ENCODE data around the gene DLGAP4.
A peak's percentile ranks its signal among the peaks of the same experiment; 100 is the strongest.

The DLGAP4 gene

DNA sequence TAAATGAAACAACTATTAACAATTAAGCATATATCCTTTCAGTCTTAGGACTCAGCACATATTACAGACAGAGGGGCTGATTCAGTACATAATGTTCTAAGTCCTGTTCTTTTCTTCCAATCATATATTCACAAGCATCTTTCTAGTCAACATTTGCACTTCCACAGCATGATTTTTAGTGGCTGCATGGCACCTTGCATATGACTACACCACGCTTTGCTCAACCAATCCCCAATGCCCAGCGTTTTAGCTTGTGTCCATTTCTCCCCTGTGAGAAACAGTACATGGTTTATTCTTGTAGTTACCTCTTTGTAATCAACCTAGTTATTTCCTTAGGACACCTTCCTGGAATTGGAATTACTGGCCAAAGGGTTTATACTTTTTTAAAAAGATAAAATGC lies 36.6 kb upstream of the DLGAP4 start:
- no peaks in the 10 kb centered on the region for H3K9me3 ChIP-seq (ENCODE audit: control insufficient read depth, insufficient read depth, low read depth, low read length)
- H3K4me1 ChIP-seq (ENCODE audit: control insufficient read depth, insufficient read depth, low read length) = peaks cover 10% of the 10 kb centered on the region; the same call in 1 of the 2 replicates
- no peak overlapping the region for H3K27ac ChIP-seq (ENCODE audit: low read depth, low read length)
- no peak overlapping the region for H3K9ac ChIP-seq (ENCODE audit: low read length)
- no peaks in the 10 kb centered on the region for H3K36me3 ChIP-seq (ENCODE audit: control insufficient read depth, insufficient read depth, low read length)
- H3K4me3 ChIP-seq (ENCODE audit: low read depth, low read length) = no peak overlapping the region
- H3K27me3 ChIP-seq (ENCODE audit: control insufficient read depth, insufficient read depth, low read length) = no peaks in the 10 kb centered on the region

DNA sequence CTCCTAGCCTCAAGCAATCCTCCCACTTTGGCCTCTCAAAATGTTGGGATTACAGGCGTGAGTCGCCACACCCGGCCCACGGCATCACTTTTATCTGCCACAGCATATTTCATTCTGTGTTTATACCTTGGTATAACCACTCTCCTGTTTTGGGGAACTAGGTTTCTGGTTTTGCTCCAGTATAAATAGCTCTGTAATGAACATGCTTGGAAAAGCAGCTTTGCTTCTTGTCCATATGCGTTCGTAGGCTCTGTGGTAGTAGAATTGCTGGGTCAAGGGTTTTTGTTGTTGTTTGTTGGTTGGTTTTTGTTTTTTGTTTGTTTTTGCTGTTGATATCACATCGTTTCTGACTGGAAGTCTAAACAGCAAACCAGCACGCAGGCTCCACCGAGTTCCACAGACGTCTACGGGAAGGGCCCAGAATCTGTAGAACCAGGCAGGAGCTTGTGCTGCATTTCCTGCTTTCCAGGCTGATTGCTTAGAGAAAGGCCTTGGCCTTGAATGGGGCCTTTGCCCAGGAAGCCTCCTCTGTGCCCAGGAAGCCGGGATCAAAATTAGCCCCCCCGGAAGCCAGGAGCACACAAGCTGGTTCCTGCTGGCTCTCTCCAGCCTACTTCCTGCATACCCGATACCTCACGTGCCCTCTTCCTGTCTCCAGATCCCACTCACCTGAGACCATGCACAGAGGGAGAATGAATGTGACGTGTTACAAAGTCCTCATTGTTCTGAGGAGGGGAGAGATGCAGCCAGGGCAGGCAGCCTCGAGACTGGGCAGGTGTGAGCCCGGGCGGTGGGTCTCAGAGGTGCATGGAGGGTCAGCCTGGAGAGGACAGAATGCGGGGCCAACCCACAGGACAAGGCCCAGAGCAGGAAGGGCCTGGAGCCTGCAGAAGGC lies 35.1 kb upstream of the DLGAP4 start:
- no peaks in the 10 kb centered on the region for H3K9me3 ChIP-seq (ENCODE audit: control insufficient read depth, insufficient read depth, low read depth, low read length)
- H3K4me1 ChIP-seq (ENCODE audit: control insufficient read depth, insufficient read depth, low read length) = peaks cover 10% of the 10 kb centered on the region; the same call in 1 of the 2 replicates
- H3K4me3 ChIP-seq (ENCODE audit: low read depth, low read length) = no peak overlapping the region
- no peaks in the 10 kb centered on the region for H3K27me3 ChIP-seq (ENCODE audit: control insufficient read depth, insufficient read depth, low read length)
- no peaks in the 10 kb centered on the region for H3K36me3 ChIP-seq (ENCODE audit: control insufficient read depth, insufficient read depth, low read length)
- H3K9ac ChIP-seq (ENCODE audit: low read length) = peak overlapping the region; percentile 26
- H3K27ac ChIP-seq (ENCODE audit: low read depth, low read length) = no peak overlapping the region

DNA sequence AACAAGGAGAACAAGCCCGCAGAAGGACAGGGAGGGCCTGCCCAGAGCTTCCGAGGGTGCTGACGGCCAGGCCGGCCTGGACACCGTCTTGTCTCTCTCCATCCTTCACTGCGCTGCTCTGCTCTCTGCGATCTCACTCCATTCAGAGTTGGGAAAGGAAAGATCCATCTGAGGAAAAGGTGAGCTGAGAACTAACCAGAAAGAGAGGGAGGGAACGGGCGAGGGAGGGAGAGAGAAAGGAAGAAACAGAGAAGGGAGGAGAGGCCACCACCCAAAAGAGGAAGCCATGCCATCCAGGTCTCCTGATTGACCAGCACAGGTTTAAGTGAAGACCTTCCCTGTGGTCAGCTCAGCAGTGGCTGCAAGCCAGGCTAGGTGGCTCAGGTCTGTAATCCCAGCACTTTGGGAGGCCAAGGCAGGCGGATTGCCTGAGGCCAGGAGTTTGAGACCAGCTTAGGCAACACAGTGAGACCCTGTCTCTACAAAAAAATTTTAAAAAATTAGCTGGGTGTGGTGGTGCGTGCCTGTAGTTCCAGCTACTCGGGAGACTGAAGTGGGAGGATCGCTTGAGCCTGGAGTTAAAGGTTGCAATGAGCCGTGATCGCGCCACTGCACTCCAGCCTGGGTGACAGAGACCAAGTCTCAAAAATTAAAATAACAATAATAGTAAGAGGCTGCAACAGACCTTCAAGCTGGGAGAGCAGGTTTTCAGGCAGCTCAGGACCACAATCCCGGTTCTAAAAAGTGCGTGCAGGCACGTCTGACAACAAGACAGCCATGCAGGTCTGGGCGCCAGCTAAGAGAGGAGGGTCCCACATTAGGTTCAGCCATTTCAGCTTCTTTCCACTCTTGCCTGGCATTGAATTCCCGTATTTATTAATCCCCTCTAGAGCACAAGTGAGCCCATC lies 34.2 kb upstream of the DLGAP4 start:
- Histone ChIP-seq H3K4me3 (ENCODE audit: low read depth, low read length) (no peak overlapping the region), H3K4me1 (ENCODE audit: control insufficient read depth, insufficient read depth, low read length) (peaks cover 10% of the 10 kb centered on the region; the same call in 1 of the 2 replicates), H3K9ac (ENCODE audit: low read length) (peak overlapping the region; percentile 26), H3K36me3 (ENCODE audit: control insufficient read depth, insufficient read depth, low read length) (no peaks in the 10 kb centered on the region), H3K27me3 (ENCODE audit: control insufficient read depth, insufficient read depth, low read length) (no peaks in the 10 kb centered on the region), H3K9me3 (ENCODE audit: control insufficient read depth, insufficient read depth, low read depth, low read length) (no peaks in the 10 kb centered on the region), H3K27ac (ENCODE audit: low read depth, low read length) (no peak overlapping the region)

- Histone ChIP-seq H3K9me3 (ENCODE audit: control insufficient read depth, insufficient read depth, low read depth, low read length) (no peaks in the 10 kb centered on the region), H3K27me3 (ENCODE audit: control insufficient read depth, insufficient read depth, low read length) (no peaks in the 10 kb centered on the region)
Observed at GRCh38 chr20:36272547-36273220, 33.5 kb upstream of the DLGAP4 start.

DNA sequence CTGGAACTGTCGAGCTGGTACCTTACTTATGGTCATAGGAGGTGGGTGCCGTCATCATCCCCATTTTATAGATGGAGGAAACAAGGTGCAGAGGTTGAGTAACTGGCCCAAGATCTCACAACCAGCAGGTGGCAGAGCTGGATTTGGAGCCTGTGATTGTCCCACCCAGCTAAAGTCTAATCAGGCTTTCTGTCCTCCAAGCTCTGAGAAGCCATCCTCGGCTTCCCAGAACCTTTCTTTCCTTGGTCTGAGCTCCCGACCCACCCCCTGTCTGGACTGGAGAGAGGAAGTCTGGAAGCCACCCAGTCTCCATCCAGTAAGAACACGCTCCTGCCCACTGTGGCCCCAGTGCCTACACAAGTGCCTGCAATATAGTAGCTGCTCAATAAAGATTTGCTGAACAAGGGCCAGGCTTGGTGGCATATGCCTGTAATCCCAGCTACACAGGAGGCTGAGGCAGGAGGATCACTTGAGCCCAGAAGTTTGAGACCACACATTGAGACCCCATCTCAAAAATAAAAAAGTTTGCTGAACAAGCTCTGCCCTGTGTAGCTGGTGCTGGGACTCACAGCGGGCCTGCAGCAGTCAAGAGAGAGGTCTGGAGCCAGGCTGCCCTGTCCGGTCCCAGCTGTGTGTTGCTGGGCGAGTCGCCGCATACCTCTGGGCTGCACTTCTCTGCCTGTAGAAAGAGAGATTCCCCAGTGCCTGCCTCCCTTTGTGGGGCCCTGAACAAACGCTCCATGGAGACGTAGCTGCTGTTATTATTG lies 32.5 kb upstream of the DLGAP4 start:
- H3K4me3 ChIP-seq (ENCODE audit: low read depth, low read length) = no peak overlapping the region
- no peaks in the 10 kb centered on the region for H3K9me3 ChIP-seq (ENCODE audit: control insufficient read depth, insufficient read depth, low read depth, low read length)
- peaks cover 8% of the 10 kb centered on the region; the same call in 1 of the 2 replicates for H3K4me1 ChIP-seq (ENCODE audit: control insufficient read depth, insufficient read depth, low read length)
- no peak overlapping the region for H3K9ac ChIP-seq (ENCODE audit: low read length)
- no peaks in the 10 kb centered on the region for H3K27me3 ChIP-seq (ENCODE audit: control insufficient read depth, insufficient read depth, low read length)
- no peaks in the 10 kb centered on the region for H3K36me3 ChIP-seq (ENCODE audit: control insufficient read depth, insufficient read depth, low read length)
- H3K27ac ChIP-seq (ENCODE audit: low read depth, low read length) = no peak overlapping the region

More at GRCh38 chr20:36272547-36273220, 33.5 kb upstream of the DLGAP4 start:
- no peaks in the 10 kb centered on the region for H3K36me3 ChIP-seq (ENCODE audit: control insufficient read depth, insufficient read depth, low read length)
- H3K27ac ChIP-seq (ENCODE audit: low read depth, low read length) = no peak overlapping the region
- H3K4me1 ChIP-seq (ENCODE audit: control insufficient read depth, insufficient read depth, low read length) = peaks cover 9% of the 10 kb centered on the region; the same call in 1 of the 2 replicates
- H3K9ac ChIP-seq (ENCODE audit: low read length) = no peak overlapping the region
- no peak overlapping the region for H3K4me3 ChIP-seq (ENCODE audit: low read depth, low read length)

DNA sequence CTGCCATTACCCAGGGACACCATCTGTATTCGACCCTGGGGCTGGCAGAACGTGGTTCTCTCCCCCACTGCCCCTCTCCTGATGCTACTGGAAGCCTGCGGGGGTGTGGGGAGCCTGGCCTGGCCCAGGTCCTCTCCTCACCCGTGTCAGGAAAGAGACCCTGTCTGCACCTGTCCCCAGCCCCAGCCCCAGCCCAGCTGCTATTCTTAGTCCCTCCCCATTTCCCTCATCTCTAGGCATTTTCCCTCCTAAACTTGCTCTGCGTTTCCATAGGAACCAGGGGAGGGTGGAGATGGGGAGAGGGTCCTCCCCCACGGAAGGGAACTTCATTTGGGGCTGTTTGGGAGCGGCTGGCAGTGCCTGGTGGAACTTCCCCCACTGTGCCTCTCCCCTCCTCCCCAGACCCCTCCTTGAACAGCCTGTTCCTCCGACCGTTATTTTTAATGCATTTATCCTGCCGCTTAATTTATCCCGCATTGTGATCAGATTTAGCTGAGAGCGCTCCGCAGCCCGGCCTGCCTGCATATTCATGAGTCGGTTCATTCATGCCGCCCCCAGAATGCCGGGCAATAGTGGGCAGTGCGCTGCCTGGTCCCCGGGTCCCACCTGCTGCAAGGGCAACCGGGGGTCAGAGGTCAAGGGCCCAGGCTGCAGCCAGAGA lies 31.8 kb upstream of the DLGAP4 start:
- Histone ChIP-seq H3K27me3 (ENCODE audit: control insufficient read depth, insufficient read depth, low read length) (no peaks in the 10 kb centered on the region), H3K4me1 (ENCODE audit: control insufficient read depth, insufficient read depth, low read length) (peaks cover 8% of the 10 kb centered on the region; the same call in 1 of the 2 replicates), H3K9ac (ENCODE audit: low read length) (no peak overlapping the region), H3K9me3 (ENCODE audit: control insufficient read depth, insufficient read depth, low read depth, low read length) (no peaks in the 10 kb centered on the region), H3K4me3 (ENCODE audit: low read depth, low read length) (no peak overlapping the region), H3K36me3 (ENCODE audit: control insufficient read depth, insufficient read depth, low read length) (no peaks in the 10 kb centered on the region), H3K27ac (ENCODE audit: low read depth, low read length) (no peak overlapping the region)

- no peaks in the 10 kb centered on the region for H3K36me3 ChIP-seq (ENCODE audit: control insufficient read depth, insufficient read depth, low read length)
- H3K4me3 ChIP-seq (ENCODE audit: low read depth, low read length) = no peak overlapping the region
- no peak overlapping the region for H3K9ac ChIP-seq (ENCODE audit: low read length)
- H3K9me3 ChIP-seq (ENCODE audit: control insufficient read depth, insufficient read depth, low read depth, low read length) = no peaks in the 10 kb centered on the region
- no peak overlapping the region for H3K27ac ChIP-seq (ENCODE audit: low read depth, low read length)
- no peaks in the 10 kb centered on the region for H3K27me3 ChIP-seq (ENCODE audit: control insufficient read depth, insufficient read depth, low read length)
- H3K4me1 ChIP-seq (ENCODE audit: control insufficient read depth, insufficient read depth, low read length) = peaks cover 8% of the 10 kb centered on the region; the same call in 1 of the 2 replicates
Observed at GRCh38 chr20:36275011-36275410, 31.1 kb upstream of the DLGAP4 start.

- Histone ChIP-seq H3K4me3 (ENCODE audit: low read depth, low read length) (no peak overlapping the region), H3K4me1 (ENCODE audit: control insufficient read depth, insufficient read depth, low read length) (peaks cover 8% of the 10 kb centered on the region; the same call in 1 of the 2 replicates), H3K36me3 (ENCODE audit: control insufficient read depth, insufficient read depth, low read length) (no peaks in the 10 kb centered on the region), H3K27ac (ENCODE audit: low read depth, low read length) (no peak overlapping the region), H3K9me3 (ENCODE audit: control insufficient read depth, insufficient read depth, low read depth, low read length) (no peaks in the 10 kb centered on the region), H3K27me3 (ENCODE audit: control insufficient read depth, insufficient read depth, low read length) (no peaks in the 10 kb centered on the region), H3K9ac (ENCODE audit: low read length) (no peak overlapping the region)
Observed at GRCh38 chr20:36275441-36276189, 30.5 kb upstream of the DLGAP4 start.

DNA sequence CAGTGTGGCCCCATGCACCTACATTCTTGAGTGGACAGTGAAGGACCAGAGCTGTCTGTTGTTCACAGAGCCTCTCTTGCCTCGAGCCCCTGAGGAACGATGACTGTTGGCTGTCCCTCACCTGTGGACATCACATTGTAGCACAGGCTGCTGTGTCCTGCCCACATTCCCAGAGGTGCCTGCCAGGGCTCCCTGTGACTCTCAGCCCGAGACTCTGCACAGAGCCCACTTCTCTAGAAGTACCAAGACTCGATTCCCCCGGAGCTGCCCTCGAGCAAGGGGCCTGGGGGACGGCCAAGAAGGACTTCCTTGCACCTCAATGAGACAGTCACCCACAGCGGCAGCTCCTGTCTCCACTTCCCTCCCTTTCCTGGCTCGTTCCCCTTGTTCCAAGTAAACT lies 28.6 kb upstream of the DLGAP4 start:
- H3K9ac ChIP-seq (ENCODE audit: low read length) = no peak overlapping the region
- no peaks in the 10 kb centered on the region for H3K27me3 ChIP-seq (ENCODE audit: control insufficient read depth, insufficient read depth, low read length)
- no peak overlapping the region for H3K27ac ChIP-seq (ENCODE audit: low read depth, low read length)
- H3K4me3 ChIP-seq (ENCODE audit: low read depth, low read length) = no peak overlapping the region
- H3K4me1 ChIP-seq (ENCODE audit: control insufficient read depth, insufficient read depth, low read length) = no peaks in the 10 kb centered on the region
- no peaks in the 10 kb centered on the region for H3K9me3 ChIP-seq (ENCODE audit: control insufficient read depth, insufficient read depth, low read depth, low read length)
- no peaks in the 10 kb centered on the region for H3K36me3 ChIP-seq (ENCODE audit: control insufficient read depth, insufficient read depth, low read length)

Measured in HUES6 (cell line).